ENCODE measurements around the gene GNPDA1.
A peak's percentile ranks its signal among the peaks of the same experiment; 100 is the strongest.

Gene GNPDA1

DNA sequence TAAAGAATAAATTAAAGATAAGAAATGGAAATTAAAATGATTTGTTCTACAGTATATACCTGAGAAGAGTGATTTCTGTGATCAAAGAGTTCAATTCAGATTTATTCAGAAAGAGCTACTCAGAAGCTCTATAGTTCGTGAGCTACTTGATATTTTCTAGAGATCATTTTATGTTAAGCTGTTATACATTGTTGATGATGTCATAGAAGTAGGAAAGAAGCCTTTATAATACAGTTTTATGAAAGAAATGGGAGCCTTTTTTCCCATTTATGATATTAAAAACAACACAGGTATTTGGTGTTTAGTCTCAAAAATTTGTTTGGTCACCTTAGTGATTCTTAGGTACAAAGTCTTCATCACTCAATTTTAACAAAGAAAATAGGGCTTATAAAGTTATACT lies 23.1 kb downstream of the GNPDA1 start:
- DNase-seq, result no peak

DNA sequence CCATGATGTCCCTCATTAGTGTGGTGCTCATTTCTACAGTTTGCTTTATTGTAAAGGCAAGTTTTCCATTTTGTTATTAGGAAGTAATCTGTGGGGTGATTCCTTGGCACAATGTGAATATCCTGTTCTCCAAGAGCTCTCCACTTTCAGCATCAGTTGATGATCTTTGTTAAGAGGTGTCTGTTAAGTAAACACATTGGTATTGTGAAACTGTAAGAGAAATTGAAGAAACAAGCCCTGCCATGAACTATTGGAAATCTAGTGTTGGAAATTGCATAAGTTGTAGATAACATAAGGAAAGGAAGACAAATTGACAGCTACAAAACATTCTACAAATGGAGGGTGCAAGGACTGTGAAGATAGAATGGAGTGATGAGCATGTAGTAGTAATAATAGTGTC lies 26.8 kb downstream of the GNPDA1 start:
- no peak for DNase-seq

DNA sequence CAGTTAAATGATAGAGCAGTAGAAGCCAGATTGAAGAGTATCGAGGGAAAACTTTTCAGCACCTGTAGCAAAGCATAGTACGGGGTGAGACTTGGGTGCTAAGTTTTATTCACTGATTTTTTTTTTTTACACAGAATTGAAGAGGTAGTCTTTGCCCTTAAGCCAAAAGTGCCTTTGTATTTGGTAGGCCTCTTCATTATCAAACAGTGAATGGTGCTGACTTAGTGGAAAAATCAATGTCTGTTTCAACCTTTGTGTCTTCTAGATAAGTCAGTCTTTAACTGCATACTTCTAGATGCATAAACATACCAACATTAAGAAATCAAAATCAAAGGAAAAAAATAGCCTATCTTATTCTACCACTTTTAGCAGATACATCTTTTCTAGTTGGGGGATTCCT lies 30.2 kb downstream of the GNPDA1 start:
- no peak for DNase-seq

DNA sequence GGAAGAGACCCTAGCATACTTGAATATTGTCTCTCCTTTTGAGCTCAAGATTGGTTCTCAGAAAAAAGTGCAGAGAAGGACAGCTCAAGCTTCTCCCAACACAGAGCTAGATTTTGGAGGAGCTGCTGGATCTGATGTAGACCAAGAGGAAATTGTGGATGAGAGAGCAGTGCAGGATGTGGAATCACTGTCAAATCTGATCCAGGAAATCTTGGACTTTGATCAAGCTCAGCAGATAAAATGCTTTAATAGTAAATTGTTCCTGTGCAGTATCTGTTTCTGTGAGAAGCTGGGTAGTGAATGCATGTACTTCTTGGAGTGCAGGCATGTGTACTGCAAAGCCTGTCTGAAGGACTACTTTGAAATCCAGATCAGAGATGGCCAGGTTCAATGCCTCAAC lies 34.4 kb downstream of the GNPDA1 start:
- DNase-seq, result no peak

DNA sequence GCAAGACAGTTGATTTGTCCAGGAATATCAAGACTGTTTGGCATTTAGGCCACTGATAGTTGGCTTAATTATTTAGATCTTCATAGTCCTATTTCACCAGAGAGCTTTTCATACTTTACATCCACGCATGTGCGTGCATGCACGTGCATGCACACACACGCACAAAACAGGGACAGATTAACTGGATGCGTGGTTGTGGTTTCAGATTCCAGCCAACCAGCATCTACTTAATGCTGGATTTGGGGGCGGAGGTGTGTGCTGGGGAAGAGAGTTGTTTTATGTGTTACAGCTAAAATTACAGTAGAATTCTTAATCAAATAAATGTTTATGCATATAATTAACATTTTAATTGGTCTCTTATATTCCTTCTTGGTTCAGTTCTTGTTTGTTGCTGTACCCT lies 36.7 kb downstream of the GNPDA1 start:
- DNase-seq, result no peak

DNA sequence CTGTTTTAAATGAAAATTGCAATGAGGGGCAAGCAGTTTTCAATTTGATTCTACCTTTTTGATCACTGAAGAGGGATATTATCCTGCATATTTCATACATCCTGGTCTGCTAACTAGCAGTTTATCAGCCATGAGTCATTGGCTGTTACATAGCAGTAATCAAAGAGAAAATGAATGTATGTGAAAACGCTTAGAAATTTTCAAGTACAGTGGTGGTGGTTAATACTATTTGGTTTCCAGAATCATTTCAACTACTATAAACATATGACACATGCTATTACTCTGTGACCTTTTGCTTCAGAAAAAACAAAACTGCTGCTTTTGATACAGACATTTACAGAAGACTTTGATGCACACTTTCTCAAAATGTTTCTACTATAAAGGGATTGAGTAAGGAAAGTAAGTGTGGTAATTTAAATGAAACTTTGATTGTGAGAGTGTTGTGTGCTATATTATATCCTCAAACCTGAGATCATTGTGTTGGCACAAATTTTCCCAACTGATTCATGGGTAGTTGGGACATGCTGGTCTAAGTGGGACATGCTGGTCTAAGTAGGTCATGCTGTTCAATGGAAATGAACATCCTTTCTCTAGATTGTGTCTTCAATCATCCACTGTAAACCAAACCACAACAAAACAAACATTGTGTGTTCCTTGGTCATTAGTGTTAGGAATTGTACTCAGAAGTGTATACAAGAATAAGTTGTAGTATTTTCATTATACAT lies 38.8 kb downstream of the GNPDA1 start:
- no peak for DNase-seq

- no peak for DNase-seq
Observed at GRCh38 chr5:141969783-141970771, 42.8 kb downstream of the GNPDA1 start.

- DNase-seq, result peak; percentile 89
Observed at GRCh38 chr5:141968914-141969608, 43.8 kb downstream of the GNPDA1 start, which contains the start of gene RNF14. RNF14 (plus strand) TSS chr5:141969105; CDS start chr5:141973589, 4,484 bp downstream.

GRCh38 chr5:141966963-141967333 lies 45.9 kb downstream of the GNPDA1 start:
- no peak for DNase-seq

GRCh38 chr5:141966275-141966962 lies 46.4 kb downstream of the GNPDA1 start:
- DNase-seq, result no peak

GRCh38 chr5:141965071-141965470 lies 47.8 kb downstream of the GNPDA1 start:
- no peak for DNase-seq

- no peak for DNase-seq
Observed at GRCh38 chr5:141963701-141964100, 49.1 kb downstream of the GNPDA1 start.

DNA sequence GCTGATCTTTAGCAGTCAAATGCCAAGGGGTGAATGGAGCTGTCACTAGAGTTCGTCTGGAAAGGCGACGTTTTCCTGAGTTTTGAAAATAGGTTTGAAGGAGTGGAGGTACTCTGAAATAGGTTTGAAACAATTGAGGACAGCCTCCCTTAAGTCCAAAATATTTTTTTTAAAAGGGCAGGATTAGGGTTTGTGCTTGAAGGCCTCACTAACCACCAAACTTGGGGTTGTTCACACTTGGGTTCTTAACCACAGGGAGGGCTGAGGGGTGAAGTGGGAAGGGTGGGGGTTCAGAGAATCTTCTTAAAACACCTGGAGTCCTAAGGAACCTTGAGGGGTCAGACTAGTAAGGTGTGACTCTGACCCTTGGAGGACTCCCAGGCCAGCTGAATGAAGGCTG lies 51.4 kb downstream of the GNPDA1 start:
- DNase-seq, result no peak

- DNase-seq, result peak; percentile 91
Observed at GRCh38 chr5:141960449-141961323, 52.1 kb downstream of the GNPDA1 start.

DNA sequence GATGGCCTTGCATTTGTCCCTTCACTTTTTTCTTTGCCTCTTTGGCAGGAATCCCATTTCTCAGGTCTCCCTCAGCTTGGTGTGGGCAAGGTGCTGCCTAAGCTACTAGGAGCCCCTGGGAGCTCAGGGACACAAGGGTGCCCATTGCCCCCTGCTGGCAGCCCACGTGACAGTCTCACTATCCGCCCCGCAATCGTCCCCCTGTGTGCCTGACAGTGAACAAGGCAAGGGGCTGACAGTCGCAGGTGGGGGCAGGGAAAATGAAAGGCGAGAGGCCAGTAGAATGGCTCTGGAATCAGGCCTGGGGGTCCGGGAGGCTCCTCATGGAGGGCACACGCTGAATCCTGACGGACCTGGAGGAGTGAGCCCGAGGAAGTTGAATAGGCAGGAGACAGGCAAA lies 52.8 kb downstream of the GNPDA1 start:
- no peak for DNase-seq

GRCh38 chr5:141958546-141959172 lies 54.2 kb downstream of the GNPDA1 start:
- DNase-seq, result no peak

DNA sequence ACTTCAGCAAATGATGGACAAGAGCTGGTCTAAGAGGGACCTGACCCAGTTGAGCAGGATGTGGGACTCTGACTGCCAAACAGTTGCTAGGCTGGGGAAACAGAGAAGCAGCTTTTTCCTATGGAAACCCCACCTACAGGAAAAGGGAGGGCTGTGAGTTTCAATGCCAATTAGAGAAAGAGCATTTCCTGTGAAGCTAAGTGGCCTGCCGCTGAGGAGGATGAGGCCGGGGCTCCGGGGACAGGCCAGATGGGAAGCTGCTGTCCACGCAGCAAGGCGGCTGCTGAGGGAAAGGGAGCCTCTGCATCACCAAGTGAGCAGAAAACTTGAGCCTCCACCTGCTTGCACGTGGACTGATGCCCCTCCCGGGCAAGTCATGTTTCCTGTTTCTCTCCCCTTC lies 54.7 kb downstream of the GNPDA1 start, which contains the start of gene PCDH12:
PCDH12 (minus strand) TSS at position 90 of the 400 bp plus-strand sequence. CDS start 351 bp downstream, outside the sequence.
- no peak for DNase-seq

GRCh38 chr5:141957367-141957996 lies 55.3 kb downstream of the GNPDA1 start:
- DNase-seq, result no peak

DNA sequence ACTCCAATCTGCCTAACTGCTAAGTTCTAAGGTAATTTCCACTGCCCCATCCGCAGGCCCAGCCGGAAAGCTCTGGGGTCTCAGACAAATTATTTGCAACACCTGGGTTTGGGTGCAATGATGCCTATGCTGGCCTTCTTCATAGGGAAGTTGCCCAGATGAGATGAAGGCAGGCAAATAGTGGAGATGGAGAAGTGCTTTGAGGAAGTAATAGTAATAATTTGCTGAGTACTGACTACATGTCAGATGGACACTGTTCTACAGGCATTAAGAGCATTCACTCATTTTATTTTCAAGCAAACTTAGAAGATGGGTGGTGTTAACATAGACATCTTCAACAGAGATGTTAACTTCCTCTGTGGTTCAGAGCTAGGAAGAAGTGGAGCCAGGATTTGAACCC lies 58.6 kb downstream of the GNPDA1 start:
- DNase-seq, result no peak

- no peak for DNase-seq
Observed at GRCh38 chr5:141952020-141952419, 60.8 kb downstream of the GNPDA1 start.
